ENCODE data around the gene AFMID. TPM values are rescaled to one million over a fixed set of nuclear protein-coding genes. Genes with fewer than 3 reads are reported as not detected.

The AFMID gene
- total and polyA plus RNA-seq, 2 of the 13 experiments (the other 11 are each of a cell fraction or from before 2014, with no cell fraction given) = 249 to 270 TPM

DNA sequence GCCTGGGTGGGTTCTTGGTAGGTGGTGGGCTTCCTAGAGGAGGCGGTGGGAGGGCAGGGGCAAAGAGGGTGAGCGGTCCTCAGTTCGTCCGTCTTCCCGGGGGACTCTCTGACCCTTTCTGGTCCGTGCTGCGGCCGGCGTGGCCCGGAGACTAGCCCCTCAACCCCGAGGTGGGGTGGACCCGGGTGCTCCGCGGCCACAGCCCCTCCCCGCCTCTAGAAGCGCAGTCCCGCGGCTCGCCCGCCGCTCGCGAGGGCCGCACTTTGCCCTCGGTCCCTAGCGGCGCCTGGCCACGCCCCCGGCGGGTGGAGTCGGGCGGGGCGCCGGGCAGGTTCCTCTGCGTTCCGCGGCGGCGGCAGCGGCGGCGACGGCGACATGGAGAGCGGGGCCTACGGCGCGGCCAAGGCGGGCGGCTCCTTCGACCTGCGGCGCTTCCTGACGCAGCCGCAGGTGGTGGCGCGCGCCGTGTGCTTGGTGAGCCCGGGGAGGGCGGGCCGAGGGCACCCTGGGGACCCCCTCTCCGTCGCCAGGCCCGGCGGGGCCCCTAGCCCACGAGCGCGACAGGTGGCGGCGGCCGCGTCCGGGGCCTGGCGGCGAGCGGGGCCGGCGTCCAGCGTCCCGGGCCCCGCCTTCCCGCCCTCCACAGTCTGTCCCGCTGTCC is 18.8 kb upstream of the AFMID start, which contains the start of gene SYNGR2 (continued):
- TF ChIP-seq WIZ (CRISPR knock-in tag; IDR thresholded peaks at IDR 0.05) = 0 out of 2 replicates have a peak, but pooled peaks have one; percentile 55
- TF ChIP-seq ZFP36L1 (CRISPR knock-in tag; IDR thresholded peaks at IDR 0.05) = peak; percentile 80; the same call in 1 of the 2 replicates
- TF ChIP-seq SKI (IDR thresholded peaks at IDR 0.05; ENCODE audit: partially characterized antibody) = peak; percentile 93
- no peak for TF ChIP-seq ZNF562 (CRISPR knock-in tag; IDR thresholded peaks at IDR 0.05; ENCODE audit: borderline replicate concordance)
- TF ChIP-seq ZNF629 (CRISPR knock-in tag; conservative IDR thresholded peaks at IDR 0.05) = peak; percentile 40
- TF ChIP-seq ZNF263 (CRISPR knock-in tag; IDR thresholded peaks at IDR 0.05) = peak; percentile 68
- TF ChIP-seq ZSCAN20 (CRISPR knock-in tag; IDR thresholded peaks at IDR 0.05; ENCODE audit: borderline replicate concordance) = peak; percentile 84; the same call in 1 of the 2 replicates
- TF ChIP-seq ZBTB42 (CRISPR knock-in tag; IDR thresholded peaks at IDR 0.05) = 0 out of 2 replicates have a peak, but pooled peaks have one; percentile 47
- no peak for TF ChIP-seq MBD4 (IDR thresholded peaks at IDR 0.05; ENCODE audit: borderline replicate concordance, low read length)
- TF ChIP-seq, protein P1, sequence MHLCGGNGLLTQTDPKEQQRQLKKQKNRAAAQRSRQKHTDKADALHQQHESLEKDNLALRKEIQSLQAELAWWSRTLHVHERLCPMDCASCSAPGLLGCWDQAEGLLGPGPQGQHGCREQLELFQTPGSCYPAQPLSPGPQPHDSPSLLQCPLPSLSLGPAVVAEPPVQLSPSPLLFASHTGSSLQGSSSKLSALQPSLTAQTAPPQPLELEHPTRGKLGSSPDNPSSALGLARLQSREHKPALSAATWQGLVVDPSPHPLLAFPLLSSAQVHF (CRISPR knock-in tag; IDR thresholded peaks at IDR 0.05) = no peak
- peak; percentile 71; the same call in 1 of the 2 replicates for TF ChIP-seq RXRA (CRISPR knock-in tag; IDR thresholded peaks at IDR 0.05)
- TF ChIP-seq TCF7 (IDR thresholded peaks at IDR 0.05; ENCODE audit: low read depth) = no peak
- peak; percentile 90 for TF ChIP-seq RBFOX2 (IDR thresholded peaks at IDR 0.05; ENCODE audit: low read depth, low read length)
- peak; percentile 33; the same call in 1 of the 2 replicates for TF ChIP-seq HCFC1 (IDR thresholded peaks at IDR 0.05; ENCODE audit: low read depth, low read length)
- no peak for TF ChIP-seq MTA3 (CRISPR knock-in tag; IDR thresholded peaks at IDR 0.05)
- peak; percentile 73 for TF ChIP-seq SAFB2 (CRISPR knock-in tag; IDR thresholded peaks at IDR 0.05; ENCODE audit: borderline replicate concordance, low read depth)
- peak; percentile 75; the same call in 1 of the 2 replicates for TF ChIP-seq ZNF549 (CRISPR knock-in tag; IDR thresholded peaks at IDR 0.05)
- TF ChIP-seq ZMAT3 (CRISPR knock-in tag; conservative IDR thresholded peaks at IDR 0.05) = peak; percentile 84; the same call in 1 of the 2 replicates
- TF ChIP-seq ZNF441 (CRISPR knock-in tag; IDR thresholded peaks at IDR 0.05; ENCODE audit: borderline replicate concordance) = peak; percentile 93
- peak; percentile 38; the same call in 1 of the 2 replicates for TF ChIP-seq ZNF367 (CRISPR knock-in tag; IDR thresholded peaks at IDR 0.05; ENCODE audit: borderline replicate concordance)
- TF ChIP-seq, protein P2, sequence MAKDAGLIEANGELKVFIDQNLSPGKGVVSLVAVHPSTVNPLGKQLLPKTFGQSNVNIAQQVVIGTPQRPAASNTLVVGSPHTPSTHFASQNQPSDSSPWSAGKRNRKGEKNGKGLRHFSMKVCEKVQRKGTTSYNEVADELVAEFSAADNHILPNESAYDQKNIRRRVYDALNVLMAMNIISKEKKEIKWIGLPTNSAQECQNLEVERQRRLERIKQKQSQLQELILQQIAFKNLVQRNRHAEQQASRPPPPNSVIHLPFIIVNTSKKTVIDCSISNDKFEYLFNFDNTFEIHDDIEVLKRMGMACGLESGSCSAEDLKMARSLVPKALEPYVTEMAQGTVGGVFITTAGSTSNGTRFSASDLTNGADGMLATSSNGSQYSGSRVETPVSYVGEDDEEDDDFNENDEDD (CRISPR knock-in tag; IDR thresholded peaks at IDR 0.05; ENCODE audit: borderline replicate concordance) = peak; percentile 58; the same call in 1 of the 2 replicates
- TF ChIP-seq PLRG1 (conservative IDR thresholded peaks at IDR 0.05) = no peak
- peak; percentile 28 for TF ChIP-seq MED8 (CRISPR knock-in tag; IDR thresholded peaks at IDR 0.05; ENCODE audit: insufficient replicate concordance)
- peak; percentile 33 for TF ChIP-seq RBM39 (IDR thresholded peaks at IDR 0.05; ENCODE audit: low read depth, low read length, poor library complexity, severe bottlenecking)
- TF ChIP-seq, protein P3, sequence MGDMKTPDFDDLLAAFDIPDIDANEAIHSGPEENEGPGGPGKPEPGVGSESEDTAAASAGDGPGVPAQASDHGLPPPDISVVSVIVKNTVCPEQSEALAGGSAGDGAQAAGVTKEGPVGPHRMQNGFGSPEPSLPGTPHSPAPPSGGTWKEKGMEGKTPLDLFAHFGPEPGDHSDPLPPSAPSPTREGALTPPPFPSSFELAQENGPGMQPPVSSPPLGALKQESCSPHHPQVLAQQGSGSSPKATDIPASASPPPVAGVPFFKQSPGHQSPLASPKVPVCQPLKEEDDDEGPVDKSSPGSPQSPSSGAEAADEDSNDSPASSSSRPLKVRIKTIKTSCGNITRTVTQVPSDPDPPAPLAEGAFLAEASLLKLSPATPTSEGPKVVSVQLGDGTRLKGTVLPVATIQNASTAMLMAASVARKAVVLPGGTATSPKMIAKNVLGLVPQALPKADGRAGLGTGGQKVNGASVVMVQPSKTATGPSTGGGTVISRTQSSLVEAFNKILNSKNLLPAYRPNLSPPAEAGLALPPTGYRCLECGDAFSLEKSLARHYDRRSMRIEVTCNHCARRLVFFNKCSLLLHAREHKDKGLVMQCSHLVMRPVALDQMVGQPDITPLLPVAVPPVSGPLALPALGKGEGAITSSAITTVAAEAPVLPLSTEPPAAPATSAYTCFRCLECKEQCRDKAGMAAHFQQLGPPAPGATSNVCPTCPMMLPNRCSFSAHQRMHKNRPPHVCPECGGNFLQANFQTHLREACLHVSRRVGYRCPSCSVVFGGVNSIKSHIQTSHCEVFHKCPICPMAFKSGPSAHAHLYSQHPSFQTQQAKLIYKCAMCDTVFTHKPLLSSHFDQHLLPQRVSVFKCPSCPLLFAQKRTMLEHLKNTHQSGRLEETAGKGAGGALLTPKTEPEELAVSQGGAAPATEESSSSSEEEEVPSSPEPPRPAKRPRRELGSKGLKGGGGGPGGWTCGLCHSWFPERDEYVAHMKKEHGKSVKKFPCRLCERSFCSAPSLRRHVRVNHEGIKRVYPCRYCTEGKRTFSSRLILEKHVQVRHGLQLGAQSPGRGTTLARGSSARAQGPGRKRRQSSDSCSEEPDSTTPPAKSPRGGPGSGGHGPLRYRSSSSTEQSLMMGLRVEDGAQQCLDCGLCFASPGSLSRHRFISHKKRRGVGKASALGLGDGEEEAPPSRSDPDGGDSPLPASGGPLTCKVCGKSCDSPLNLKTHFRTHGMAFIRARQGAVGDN (CRISPR knock-in tag; IDR thresholded peaks at IDR 0.05) = peak; percentile 81

Data from HepG2 (cell line).